GM19324 (cell line): ENCODE measurements around the gene CYP2C19.
"Not testable (repeated sequence)": the region's sequence is repeated elsewhere in the genome, so short reads cannot be mapped to it uniquely, and the experiment has no call there.

Experiments
- ATAC-seq: cut with Tn5 transposase; IDR thresholded peaks from one replicate; pipeline ENCODE4 v1.9.1; 2021; ENCODE audit warnings: mild to moderate bottlenecking, moderate library complexity; ENCODE audit not compliant: unreplicated experiment, low FRiP score

The CYP2C19 gene

GRCh38 chr10:94762393-94762792 is at the start of gene CYP2C19:
TSS of gene CYP2C19 (plus strand) at chr10:94762681. CDS start at chr10:94762706, 25 bp downstream.
- ATAC-seq: no peak

- no peak for ATAC-seq
Observed at GRCh38 chr10:94725871-94726270, 36.6 kb upstream of the CYP2C19 start.

DNA sequence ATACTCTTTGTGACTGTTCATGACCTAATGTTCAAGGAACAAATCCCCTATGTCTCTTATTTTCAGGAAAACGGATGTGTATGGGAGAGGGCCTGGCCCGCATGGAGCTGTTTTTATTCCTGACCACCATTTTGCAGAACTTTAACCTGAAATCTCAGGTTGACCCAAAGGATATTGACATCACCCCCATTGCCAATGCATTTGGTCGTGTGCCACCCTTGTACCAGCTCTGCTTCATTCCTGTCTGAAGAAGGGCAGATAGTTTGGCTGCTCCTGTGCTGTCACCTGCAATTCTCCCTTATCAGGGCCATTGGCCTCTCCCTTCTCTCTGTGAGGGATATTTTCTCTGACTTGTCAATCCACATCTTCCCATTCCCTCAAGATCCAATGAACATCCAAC is 27.3 kb upstream of the CYP2C19 start:
- no peak for ATAC-seq

DNA sequence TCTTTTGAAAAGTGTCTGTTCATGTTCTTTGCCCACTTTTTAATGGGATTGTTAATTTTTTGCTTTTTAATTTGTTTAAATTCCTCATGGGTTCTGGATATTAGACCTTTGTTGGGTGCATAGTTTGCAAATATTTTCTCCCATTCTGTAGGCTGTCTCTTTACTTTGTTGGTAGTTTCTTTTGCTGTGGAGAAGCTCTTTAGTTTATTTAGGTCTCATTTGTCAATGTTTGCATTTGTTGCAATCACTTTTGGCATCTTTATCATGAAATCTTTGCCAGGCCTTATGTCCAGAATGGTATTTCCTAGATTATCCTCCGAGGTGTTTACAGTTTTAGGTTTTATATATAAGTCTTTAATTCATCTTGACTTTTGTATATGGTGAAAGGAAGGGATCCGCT is 23.9 kb upstream of the CYP2C19 start:
- no peak for ATAC-seq

DNA sequence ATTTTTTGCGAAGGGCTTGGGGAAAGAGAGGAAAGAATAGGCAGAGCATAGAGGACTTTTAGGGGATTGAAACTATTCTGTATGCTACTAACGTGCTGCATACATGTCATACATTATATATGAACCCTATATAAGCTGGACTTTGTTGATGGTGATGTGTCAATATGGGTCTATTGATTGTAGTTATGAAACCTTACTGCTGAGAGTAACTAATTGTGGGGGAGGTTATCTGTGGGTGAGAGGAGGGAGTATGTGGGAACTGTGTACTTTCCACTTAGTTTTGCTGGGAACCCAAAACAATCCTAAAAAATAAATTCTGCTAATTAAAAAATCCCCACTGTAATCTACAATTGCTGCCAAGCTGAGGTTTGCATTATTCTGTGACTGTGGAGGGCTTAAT is 15.3 kb upstream of the CYP2C19 start:
- no peak for ATAC-seq

GRCh38 chr10:94747838-94748237 is 14.6 kb upstream of the CYP2C19 start:
- ATAC-seq: no peak

DNA sequence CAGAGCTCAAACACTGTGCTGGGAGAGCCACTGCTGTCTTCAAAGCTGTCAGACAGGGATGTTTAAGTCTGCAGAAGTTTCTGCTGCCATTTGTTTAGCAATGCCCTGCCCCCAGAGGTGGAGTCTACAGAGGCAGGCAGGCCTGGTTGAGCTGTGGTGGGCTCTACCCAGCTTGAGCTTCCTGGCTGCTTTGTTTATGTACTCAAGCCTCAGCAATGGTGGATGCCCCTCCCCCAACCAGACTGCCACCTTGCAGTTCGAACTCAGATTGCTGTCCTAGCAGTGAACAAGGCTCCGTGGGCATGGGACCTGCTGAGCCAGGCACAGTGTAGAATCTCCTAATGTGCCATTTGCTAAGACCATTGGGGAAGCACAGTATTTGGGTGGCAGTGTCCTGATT is 4.6 kb upstream of the CYP2C19 start:
- no peak for ATAC-seq

DNA sequence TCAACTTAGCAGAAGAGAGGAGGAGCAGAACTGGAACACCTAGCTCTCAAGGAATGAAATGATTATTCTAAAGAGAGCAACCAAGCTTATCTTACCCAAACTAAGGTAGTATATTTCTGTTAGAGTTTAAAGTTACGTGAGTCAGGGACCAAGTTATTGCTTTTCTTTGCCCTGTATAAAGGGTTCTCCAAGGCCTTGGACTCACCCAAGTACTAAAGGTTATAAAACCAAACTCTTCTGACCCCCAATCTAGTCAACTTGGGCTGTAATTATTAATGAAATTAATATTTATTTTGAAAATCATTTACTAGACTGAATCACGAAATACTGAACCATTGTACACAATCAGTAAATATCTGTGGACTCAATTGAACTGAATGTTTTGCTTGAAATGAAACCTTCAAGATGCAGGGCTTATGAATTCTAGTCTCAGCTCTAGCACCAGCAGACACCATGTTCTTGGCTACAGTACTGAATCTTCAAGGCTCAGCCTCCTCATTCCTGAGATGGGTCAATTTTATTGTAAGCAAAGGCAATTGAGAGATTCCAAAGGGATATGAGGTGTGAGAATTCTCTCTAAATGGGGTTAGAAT is 1.8 kb upstream of the CYP2C19 start:
- no peak for ATAC-seq

DNA sequence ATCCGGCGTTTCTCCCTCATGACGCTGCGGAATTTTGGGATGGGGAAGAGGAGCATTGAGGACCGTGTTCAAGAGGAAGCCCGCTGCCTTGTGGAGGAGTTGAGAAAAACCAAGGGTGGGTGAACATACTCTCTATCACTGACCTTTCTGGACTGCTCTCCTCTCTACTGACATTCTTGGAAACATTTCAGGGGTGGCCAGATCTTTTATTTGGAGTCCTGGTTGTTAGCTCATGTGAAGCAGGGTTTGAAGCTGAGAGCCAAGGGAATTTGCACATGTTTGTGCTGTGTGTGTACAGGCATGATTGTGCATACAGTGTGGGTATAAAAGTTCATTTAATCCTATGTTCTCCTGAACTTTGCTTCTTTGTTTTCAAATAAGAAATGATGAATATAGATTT is 12.9 kb downstream of the CYP2C19 start:
- not testable (repeated sequence) for ATAC-seq

- ATAC-seq: no peak
Observed at GRCh38 chr10:94777886-94778458, 15.5 kb downstream of the CYP2C19 start.

DNA sequence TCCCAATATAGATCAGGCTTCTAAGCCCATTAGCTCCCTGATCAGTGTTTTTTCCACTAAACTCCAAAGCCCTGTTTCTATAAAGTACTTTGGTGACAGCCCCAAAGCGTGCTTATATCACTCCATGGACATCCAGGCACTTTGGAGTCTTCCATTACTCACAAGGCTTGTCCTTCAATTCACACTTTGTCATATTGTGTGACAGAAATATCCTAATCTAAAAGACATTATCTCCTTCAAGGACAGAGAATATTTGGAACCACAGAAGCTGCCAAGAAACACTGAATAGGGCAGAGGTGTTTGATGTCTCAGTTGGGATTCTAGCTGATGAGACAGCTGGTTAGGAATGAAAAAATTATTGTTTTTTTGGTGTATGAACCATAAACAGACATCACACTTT is 18.4 kb downstream of the CYP2C19 start:
- no peak for ATAC-seq

DNA sequence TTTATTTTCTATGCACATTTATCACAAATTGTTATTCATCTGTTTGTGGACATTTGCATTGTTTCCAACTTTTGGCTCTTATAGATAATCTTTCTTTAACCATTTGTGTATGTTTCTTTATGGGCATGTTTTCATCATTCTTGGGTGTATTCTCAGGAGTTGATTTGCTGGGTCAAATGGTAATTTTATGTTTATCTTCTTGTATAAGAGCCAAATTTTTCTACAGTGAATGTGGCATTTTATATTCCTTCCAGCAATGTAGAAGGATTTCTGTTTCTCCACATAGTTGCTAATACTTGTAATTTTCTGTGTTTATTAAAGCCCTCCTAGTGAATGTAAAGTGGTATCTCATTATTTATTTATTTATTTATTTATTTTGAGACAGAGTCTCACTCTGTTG is 21.8 kb downstream of the CYP2C19 start:
- no peak for ATAC-seq

DNA sequence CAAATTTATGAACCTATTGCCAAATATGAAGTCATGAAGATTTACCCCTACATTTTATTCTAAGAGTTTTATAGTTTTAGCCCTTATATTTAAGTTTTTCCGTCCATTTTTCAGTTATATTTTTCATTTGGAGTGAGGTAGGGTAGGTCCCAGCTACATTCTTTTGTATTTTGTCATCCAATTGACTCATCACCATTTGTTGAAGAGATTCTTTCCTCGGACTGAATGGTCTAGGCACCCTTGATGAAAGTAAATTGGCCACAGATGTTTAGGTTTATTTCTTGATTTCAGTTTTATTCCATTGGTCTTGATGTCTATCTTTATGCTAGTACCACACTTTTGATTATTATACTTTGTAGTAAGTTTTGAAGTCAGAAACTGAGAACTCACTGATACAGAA is 22.7 kb downstream of the CYP2C19 start:
- ATAC-seq: no peak

- not testable (repeated sequence) for ATAC-seq
Observed at GRCh38 chr10:94800551-94800950, 38.1 kb downstream of the CYP2C19 start.

- ATAC-seq: no peak
Observed at GRCh38 chr10:94803307-94803706, 40.8 kb downstream of the CYP2C19 start.

- not testable (repeated sequence) for ATAC-seq
Observed at GRCh38 chr10:94830025-94830424, 67.5 kb downstream of the CYP2C19 start.

GRCh38 chr10:94846204-94846603 is 83.7 kb downstream of the CYP2C19 start:
- ATAC-seq: no peak

- no peak for ATAC-seq
Observed at GRCh38 chr10:94850766-94851165, 88.3 kb downstream of the CYP2C19 start.

DNA sequence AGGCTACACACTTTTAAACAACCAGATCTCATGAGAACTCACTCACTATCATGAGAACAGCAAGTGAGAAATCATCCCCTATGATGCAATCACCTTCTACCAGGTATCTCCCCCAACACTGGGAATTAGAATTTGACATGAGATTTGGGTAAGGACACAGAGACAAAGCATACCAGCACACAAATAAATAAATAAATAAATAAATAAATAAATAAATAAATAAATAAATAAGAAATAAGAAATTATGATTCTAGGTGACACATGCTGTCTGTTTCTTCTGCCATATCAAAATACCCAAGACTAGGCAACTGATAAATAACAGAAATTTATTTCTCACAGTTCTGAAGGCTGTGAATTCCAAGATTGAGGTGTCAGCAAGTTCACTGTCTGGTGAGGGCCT is 88.8 kb downstream of the CYP2C19 start:
- no peak for ATAC-seq

DNA sequence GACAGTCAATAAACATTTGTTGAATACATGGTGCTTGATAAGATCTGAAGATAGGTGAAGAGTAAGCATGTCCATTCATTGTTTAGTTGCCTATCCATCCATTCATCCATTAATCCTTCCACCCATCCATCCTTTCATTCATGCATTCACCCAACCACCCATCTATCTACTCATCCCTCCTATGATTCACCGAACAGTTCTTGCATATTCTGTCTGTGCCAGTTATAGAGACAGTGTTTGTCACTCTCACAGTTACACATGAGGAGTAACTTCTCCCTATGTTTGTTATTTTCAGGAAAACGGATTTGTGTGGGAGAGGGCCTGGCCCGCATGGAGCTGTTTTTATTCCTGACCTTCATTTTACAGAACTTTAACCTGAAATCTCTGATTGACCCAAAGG is 90.0 kb downstream of the CYP2C19 start:
- no peak for ATAC-seq

DNA sequence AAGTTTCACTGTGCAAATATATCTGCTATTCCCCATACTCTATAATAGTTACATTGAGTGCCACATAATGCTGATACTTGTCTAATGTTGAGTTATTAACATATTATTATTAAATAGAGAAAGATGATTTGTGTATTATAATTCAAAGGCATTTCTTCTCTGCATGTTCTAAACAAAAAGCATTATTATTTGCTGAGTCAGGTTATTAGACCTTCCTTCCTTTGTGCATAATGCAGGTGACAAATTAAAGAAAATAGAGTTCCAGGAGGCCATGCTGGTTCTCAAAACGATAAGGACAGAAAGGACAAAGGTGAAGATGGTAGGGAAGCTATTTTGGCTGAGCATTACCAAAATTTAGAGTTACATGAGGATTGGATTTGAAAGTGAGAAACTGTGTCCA is 90.6 kb downstream of the CYP2C19 start:
- ATAC-seq: no peak

DNA sequence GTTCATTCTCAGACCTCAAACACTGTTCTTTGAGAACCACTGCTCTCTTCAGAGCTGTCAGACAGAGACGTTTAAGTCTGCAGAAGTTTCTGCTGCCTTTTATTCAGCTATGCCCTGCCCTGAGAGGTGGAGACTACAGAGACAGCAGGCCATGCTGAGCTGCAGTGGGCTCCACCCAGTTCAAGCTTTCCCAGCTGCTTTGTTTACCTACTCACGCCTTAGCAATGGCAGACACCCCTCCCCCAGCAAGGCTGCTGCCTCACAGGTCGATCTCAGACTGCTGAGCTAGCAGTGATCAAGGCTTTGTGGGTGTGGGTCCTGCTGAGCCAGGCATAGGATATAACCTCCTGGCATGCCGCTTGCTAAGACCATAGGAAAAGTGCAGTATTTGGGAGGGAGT is 95.5 kb downstream of the CYP2C19 start:
- ATAC-seq: no peak

DNA sequence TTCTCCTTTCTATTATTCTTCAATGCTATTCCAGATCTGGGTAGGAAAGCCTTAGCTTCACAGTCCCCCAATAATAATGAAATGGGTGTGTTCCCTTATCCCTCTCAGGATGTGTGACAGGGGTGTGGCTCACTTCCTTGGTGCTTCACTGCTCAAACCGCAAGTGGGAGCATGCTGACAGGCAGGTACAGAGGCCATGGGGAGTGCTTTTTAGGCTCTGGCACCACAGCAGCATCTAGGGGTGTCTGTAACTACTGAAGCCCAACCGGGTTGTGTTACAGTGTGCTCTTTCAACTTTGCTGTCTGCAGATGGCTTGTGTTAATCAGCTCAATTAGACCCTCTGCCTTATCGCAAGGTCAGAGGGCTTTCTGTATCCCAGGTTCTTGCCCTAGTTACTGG is 96.6 kb downstream of the CYP2C19 start:
- no peak for ATAC-seq
